ENCODE data around the gene TLL1.

TLL1 gene

DNA sequence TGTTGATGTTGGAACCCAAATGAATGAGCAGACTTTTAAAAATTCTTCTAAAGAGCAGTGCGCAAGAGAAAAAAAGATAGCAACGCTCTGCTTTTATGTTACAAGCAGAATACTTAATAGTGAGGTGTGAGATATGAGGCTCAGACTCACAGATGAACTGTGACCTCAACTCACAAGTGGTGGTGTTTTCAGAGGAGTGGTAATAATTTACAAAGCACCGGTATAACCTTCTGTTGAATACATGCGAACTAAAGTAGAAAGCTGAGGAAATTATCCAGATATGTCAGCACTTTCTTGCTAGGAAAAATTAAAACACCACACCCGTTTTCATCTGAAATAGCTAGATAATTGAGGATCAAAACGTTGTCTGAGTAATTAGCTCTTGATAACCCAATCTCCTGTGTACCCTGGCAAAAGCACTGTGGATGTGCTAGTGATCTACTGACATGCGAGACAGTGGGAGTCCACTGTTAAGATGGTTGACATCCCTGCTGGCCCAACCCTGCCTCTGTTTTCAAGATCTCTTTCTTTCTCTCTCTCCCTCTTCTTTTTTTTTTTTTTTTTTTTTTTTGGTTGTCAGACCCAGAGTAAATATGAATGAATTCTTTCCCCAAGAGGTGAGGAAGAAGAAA lies 6.9 kb upstream of the TLL1 start:
- no peaks in the 10 kb centered on the region for H4K20me1 ChIP-seq (ENCODE audit: insufficient read depth, low read length)
- no peak overlapping the region for H3K4me3 ChIP-seq (ENCODE audit: low read depth in 1 of 2, low read length in 2 of 2)
- H3K4me1 ChIP-seq (ENCODE audit: insufficient read depth, low read length), result no peaks in the 10 kb centered on the region
- no peak overlapping the region for H3K9ac ChIP-seq (ENCODE audit: low read depth, low read length)
- H3K27ac ChIP-seq (ENCODE audit: low read length), result no peak overlapping the region
- ATAC-seq (ENCODE audit: insufficient read depth, low read depth), result no peak
- H3K4me2 ChIP-seq (ENCODE audit: insufficient read depth, low read length), result no peak overlapping the region
- no peak for TF ChIP-seq EZH2 (IDR thresholded peaks at IDR 0.05; ENCODE audit: borderline replicate concordance, low read depth, low read length, severe bottlenecking)
- TF ChIP-seq CTCF (IDR thresholded peaks at IDR 0.05; ENCODE audit: borderline replicate concordance, extremely low read depth, low read length, poor library complexity, severe bottlenecking), result no peak
- H3K9me3 ChIP-seq (ENCODE audit: insufficient read depth, low read length, severe bottlenecking), result no peaks in the 10 kb centered on the region
- H3K36me3 ChIP-seq (ENCODE audit: insufficient read depth, low read length), result no peaks in the 10 kb centered on the region
- H2AFZ ChIP-seq (ENCODE audit: low read depth, low read length), result no peak overlapping the region
- DNase-seq, result no peak
- H3K27me3 ChIP-seq (ENCODE audit: insufficient read depth, low read length, poor library complexity), result no peaks in the 10 kb centered on the region
- no peaks in the 10 kb centered on the region for H3K79me2 ChIP-seq (ENCODE audit: insufficient read depth, low read length)

GRCh38 chr4:165867961-165868360 lies 5.1 kb upstream of the TLL1 start:
- Histone ChIP-seq H3K9ac (ENCODE audit: low read depth, low read length) (no peak overlapping the region), H2AFZ (ENCODE audit: low read depth, low read length) (no peak overlapping the region), H4K20me1 (ENCODE audit: insufficient read depth, low read length) (no peaks in the 10 kb centered on the region), H3K9me3 (ENCODE audit: insufficient read depth, low read length, severe bottlenecking) (no peaks in the 10 kb centered on the region), H3K79me2 (ENCODE audit: insufficient read depth, low read length) (no peaks in the 10 kb centered on the region), H3K4me2 (ENCODE audit: insufficient read depth, low read length) (no peak overlapping the region), H3K4me1 (ENCODE audit: insufficient read depth, low read length) (no peaks in the 10 kb centered on the region), H3K36me3 (ENCODE audit: insufficient read depth, low read length) (no peaks in the 10 kb centered on the region), H3K4me3 (ENCODE audit: low read depth in 1 of 2, low read length in 2 of 2) (no peak overlapping the region), H3K27me3 (ENCODE audit: insufficient read depth, low read length, poor library complexity) (no peaks in the 10 kb centered on the region), H3K27ac (ENCODE audit: low read length) (no peak overlapping the region)
- DNase-seq (no peak), ATAC-seq (ENCODE audit: insufficient read depth, low read depth) (no peak)
- no peak for TF ChIP-seq EZH2 (IDR thresholded peaks at IDR 0.05; ENCODE audit: borderline replicate concordance, low read depth, low read length, severe bottlenecking)
- TF ChIP-seq CTCF (IDR thresholded peaks at IDR 0.05; ENCODE audit: borderline replicate concordance, extremely low read depth, low read length, poor library complexity, severe bottlenecking), result no peak

DNA sequence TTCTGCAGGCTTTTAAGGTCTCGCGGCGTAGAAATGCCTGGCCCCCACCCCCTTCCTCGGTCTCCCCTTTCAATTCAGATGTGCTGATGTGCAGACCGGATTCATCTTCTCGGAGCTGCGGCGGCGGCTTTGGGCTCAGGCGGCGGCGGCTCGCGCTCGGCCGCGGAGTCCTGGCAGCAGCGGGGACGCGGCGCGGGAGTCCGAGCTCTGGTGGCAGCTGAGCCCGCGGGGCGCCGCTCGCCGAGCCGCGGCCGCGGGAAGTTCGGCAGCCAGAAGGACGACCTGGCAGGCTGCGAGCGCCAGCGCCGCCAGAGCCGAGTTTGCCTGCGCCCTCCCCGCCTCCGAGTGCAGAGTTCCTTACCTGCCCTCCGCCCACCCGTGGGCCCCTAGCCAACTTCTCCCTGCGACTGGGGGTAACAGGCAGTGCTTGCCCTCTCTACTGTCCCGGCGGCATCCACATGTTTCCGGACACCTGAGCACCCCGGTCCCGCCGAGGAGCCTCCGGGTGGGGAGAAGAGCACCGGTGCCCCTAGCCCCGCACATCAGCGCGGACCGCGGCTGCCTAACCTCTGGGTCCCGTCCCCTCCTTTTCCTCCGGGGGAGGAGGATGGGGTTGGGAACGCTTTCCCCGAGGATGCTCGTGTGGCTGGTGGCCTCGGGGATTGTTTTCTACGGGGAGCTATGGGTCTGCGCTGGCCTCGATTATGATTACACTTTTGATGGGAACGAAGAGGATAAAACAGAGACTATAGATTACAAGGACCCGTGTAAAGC lies 448 bp downstream of the TLL1 start:
- no peak overlapping the region for H3K4me2 ChIP-seq (ENCODE audit: insufficient read depth, low read length)
- no peaks in the 10 kb centered on the region for H3K9me3 ChIP-seq (ENCODE audit: insufficient read depth, low read length, severe bottlenecking)
- H3K27ac ChIP-seq (ENCODE audit: low read length), result no peak overlapping the region
- no peak overlapping the region for H2AFZ ChIP-seq (ENCODE audit: low read depth, low read length)
- DNase-seq (no peak), ATAC-seq (ENCODE audit: insufficient read depth, low read depth) (no peak)
- H4K20me1 ChIP-seq (ENCODE audit: insufficient read depth, low read length), result no peaks in the 10 kb centered on the region
- H3K9ac ChIP-seq (ENCODE audit: low read depth, low read length), result no peak overlapping the region
- no peaks in the 10 kb centered on the region for H3K4me1 ChIP-seq (ENCODE audit: insufficient read depth, low read length)
- H3K36me3 ChIP-seq (ENCODE audit: insufficient read depth, low read length), result no peaks in the 10 kb centered on the region
- no peak overlapping the region for H3K4me3 ChIP-seq (ENCODE audit: low read depth in 1 of 2, low read length in 2 of 2)
- no peaks in the 10 kb centered on the region for H3K79me2 ChIP-seq (ENCODE audit: insufficient read depth, low read length)
- TF ChIP-seq EZH2 (IDR thresholded peaks at IDR 0.05; ENCODE audit: borderline replicate concordance, low read depth, low read length, severe bottlenecking), result no peak
- TF ChIP-seq CTCF (IDR thresholded peaks at IDR 0.05; ENCODE audit: borderline replicate concordance, extremely low read depth, low read length, poor library complexity, severe bottlenecking), result no peak
- no peaks in the 10 kb centered on the region for H3K27me3 ChIP-seq (ENCODE audit: insufficient read depth, low read length, poor library complexity)
